ENCODE results near the gene TUBGCP6.
"Not testable (repeated sequence)": the region's sequence is repeated elsewhere in the genome, so short reads cannot be mapped to it uniquely, and the experiment has no call there.

TUBGCP6 gene

GRCh38 chr22:50278461-50278860, 33.6 kb upstream of the TUBGCP6 start:
- no peak for DNase-seq

GRCh38 chr22:50277761-50278160, 32.9 kb upstream of the TUBGCP6 start:
- no peak for DNase-seq

DNA sequence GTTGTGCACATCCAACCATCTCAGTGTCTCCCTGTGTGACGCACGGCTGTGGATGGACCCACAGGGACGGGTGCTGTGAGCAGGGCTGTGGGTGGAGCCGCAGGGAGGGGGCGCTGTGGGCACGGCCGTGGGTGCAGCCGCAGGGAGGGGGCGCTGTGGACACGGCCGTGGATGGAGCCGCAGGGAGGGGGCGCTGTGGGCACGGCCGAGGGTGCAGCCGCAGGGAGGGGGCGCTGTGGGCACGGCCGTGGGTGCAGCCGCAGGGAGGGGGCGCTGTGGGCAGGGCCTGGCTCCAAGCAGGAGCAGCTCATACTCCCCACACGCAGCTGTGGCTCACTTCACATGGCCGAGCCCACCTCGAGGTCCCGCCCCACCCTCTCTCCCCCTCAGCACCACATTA, 31.3 kb upstream of the TUBGCP6 start:
- DNase-seq, result peak; percentile 80

GRCh38 chr22:50275181-50276055, 30.6 kb upstream of the TUBGCP6 start:
- DNase-seq, result no peak

DNA sequence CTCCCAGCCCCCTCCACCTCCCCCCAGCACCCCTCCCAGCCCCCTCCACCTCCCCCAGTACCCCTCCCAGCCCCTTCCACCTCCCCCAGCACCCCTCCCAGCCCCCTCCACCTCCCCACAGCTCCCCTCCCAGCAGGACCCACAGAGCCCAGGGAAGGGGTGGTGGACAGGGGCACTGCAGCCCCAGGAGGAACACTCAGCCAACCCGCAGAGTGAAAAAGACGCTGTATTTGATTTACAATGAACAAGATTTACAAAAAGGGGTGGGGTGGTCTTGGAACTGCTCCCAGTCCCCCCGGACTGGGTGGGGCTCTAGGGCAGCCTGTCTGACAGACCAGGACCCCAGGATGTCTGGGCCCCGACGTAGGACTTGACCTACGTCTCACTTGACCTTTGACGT, 29.9 kb upstream of the TUBGCP6 start:
- no peak for DNase-seq

- DNase-seq, result peak; percentile 76
Measured at GRCh38 chr22:50274311-50274710, 29.5 kb upstream of the TUBGCP6 start.

- DNase-seq, result not testable (repeated sequence)
Measured at GRCh38 chr22:50273781-50274180, 29.0 kb upstream of the TUBGCP6 start.

DNA sequence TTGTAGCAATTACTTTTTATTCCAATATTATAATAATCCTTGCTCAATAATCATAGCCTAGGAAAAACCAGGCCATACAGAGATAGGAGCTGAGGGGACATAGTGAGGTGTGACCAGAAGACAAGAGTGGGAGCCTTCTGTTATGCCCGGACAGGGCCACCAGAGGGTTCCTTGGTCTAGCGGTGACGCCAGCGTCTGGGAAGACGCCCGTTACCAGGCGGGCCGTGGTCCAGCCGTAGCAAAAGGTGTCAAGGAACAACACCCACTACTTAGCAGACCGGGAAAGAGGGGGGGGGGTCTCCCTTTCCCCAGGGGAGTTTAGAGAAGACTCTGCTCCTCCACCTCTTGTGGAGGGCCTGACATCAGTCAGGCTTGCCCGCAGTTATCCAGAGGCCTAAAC, 28.5 kb upstream of the TUBGCP6 start:
- not testable (repeated sequence) for DNase-seq

DNA sequence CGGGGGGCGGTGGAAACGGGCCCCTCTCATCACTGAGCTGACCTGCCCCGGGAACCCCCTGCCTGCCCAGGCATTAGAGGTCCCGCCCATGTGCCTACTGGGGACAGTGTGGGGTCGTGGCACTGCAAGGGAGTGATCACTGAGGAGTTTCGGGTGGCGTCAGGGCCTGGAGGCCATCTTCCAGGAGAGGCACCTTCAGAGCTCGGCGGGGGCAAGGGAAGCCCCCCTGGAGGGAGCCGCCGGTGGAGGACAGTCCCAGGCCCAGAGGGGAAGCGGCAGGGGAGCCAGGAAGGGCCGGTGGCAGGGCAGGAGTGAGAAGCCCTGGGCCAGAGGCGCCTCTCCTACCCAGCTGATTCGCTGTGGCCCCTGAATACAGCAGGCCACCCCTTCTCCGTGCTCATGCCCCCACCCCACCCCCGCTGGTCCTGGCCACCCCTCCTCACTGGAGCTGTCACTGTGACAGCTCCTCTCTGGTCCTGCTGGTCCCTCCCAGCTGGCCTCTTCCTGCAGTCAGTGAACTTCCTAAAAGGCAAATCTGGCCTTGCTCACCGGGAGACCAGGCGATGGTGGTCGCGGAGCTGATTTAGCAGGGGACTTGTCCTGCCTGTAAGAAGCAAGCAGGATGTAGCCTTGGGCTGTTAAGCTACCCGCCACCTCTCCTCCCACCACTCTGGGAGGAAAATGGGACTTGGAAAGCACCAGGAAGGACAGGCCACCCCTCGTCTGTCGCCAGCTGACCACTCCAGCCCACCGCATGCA, 27.4 kb upstream of the TUBGCP6 start:
- no peak for DNase-seq

- peak; percentile 89 for DNase-seq
Measured at GRCh38 chr22:50271519-50271970, 26.7 kb upstream of the TUBGCP6 start.

DNA sequence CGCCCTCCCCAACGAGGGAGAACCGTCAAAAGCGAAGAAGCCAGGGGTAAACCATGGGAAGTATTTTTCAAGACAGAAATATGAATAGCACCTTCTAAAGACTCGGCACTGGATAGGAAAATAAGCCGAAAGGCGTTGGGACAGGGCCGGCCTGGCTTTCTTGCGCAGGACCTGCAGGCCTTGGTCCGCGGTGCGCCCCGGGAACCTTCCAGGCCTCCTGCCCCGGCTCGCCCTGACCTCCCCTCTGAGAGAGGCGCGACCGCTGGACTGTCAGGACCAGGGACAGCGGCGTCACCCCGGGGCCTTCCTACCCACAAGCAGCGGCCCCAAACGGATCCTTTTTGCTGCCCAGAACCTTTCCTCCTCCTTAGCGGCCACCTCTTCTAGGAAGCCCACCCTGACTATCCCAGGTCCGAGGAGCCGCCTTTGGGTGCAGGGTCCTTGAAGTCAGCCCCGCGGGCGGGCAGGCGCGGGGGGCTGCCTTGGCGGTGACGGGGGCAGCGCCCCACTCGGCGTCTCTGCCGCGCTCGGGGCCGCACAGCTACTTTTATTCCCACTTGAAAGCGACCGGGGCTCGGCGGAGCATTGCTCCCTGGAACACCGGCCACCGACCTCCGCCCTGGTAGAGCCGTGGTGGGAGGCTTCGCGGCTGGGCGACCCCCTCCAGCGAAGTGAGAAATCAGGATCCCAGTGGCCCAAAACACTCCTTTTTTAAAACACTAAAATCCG, 26.0 kb upstream of the TUBGCP6 start:
- peak; percentile 88 for DNase-seq

DNA sequence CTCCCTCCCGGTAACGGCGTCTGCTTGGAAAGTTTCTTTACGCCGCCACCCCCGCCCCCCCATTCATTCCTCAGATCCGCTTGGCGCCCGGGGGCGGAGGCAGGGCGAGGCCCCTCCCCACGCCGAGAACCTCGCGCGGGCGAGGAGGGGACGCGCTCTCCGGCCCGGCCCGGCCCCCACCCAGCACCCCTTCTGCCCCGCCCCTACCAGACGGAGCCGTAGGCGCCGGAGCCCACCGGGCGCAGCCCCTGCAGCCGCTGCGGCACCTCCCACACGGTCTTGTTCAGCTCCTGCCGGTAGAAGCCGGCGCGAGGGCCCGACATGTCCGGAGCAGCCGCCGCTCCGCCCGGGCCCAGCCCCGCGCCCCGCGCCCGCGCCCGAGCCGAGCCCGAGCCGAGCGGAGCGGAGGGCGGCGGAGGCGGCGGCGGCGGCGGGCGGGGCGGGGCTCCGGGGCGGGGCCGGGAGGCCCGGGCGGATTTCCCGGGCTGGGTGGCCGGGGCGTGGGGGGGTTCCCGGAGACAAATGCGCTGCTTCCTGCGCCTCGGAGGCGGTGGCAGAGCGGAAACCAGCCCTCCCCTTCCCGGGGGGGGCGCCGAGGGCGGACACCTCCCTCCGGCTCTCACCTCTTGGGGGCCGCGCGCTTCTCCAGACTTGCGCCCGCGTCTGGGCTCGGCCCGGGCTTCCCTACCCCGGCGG, 25.3 kb upstream of the TUBGCP6 start, which contains the start of gene MAPK11:
Gene MAPK11, minus strand, starts transcription at position 411 of the 696 bp plus-strand sequence. Its CDS starts 88 bp downstream, at position 323.
- DNase-seq, result peak; percentile 92

DNA sequence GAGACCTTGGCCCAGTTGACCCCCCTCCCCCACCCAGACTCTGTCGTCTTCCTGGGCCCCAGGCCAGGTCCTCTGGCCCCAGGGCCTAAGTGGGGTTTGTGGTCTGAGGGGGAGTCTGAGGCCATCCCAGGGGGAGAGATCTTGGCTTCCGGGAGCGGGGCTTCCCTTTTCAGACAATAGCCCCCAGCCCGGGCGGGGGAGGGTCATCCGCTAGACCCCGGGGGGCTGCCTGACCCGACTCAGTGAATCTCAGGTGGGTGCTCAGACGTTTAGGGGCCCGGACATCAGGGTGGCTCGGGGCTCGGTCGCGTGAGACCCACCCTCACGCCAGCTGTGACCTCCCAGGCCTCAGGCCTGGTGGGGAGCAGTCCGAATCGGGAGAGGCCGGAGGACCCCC, 24.7 kb upstream of the TUBGCP6 start:
- DNase-seq, result no peak

DNA sequence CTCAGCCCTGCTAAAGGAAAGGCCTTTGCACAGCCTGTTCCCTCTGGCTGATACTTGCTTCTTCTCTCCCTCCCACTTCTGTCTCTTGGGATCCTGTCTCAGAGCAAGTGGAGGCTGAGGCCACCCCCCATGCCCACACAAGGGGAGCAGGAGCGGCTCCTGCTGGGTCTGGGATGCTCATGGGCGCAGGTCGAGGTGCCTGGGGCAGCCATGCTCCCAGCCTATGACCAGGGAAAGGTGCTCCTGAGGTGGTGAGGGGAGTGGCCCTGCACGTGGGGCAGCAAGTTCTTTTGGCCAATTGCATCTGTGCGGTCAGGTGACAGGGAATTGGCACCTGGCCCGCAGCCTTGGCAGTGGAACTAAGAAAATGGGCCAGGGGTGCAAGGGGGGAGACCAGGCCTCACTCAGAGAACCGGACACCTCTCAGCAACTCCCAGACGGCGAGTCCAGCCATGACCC, 23.9 kb upstream of the TUBGCP6 start:
- no peak for DNase-seq

DNA sequence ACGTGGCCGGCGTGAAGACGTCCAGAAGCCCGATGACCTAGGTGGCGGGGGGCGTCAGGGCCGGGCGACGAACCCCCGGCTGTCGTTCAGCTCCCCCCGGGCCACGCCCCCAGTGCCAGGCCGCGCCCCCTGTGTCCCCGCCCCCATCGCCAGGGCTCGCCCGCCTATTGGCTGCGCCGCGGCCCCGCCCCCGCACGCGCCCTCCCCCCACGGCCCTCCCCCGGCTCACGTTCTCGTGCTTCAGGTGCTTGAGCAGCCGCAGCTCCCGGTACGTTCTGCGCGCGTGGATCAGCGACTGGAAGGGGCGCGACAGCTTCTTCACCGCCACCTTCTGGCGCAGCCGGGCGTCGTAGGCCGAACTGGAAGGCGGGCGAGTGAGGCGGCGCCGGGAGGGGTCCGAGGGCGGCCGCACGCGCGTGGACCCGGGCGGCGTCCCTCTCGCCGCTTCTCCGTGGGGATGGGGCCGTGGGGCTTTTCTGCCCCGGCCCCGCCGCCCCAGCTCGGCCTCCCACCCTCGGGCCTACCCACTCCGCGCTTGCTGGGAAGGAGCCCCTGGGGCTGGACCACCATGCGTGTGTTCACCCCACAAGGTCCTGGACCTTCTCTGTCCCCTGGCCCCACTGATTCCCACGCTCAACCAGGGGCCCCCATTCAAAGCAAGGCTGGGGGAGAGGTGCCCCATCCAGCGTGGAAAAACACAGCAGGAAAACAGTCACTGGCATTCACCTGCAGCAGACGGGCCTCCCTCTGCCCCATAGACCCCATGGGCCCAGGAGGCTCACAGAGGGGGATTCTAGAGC, 23.0 kb upstream of the TUBGCP6 start:
- DNase-seq, result peak; percentile 84

GRCh38 chr22:50266994-50267393, 22.2 kb upstream of the TUBGCP6 start:
- no peak for DNase-seq

- no peak for DNase-seq
Measured at GRCh38 chr22:50264946-50265669, 20.3 kb upstream of the TUBGCP6 start.

DNA sequence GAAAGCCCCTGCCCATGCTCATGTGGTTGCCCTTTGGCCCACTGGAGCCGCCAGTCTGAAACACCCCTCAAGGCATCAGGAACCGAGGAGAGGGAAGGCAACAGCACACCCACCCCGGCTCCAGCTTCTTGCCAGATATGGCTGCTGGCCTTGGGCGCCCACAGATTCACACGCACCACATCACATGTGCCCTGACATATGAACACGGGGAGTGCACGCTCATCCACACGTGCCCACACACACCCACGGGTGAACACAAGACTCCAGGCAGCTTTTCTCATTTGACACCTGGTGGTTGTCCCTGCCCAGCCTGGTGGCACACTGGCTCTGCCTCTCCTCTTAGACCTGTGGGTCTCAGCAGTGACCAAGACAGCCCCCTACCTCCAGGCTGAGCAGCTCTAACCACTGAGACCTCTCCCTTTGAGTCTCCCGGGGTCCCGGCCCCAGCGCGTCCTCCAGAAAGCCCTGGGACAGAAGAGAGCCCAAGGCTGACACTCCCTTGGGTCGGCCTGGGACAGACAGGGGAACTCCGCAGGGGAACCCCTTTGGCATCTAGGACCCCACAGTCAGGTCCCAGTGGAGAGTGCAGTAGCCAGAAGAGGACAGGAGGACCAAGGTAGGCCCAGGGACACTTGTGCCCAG, 19.4 kb upstream of the TUBGCP6 start:
- DNase-seq, result no peak

GRCh38 chr22:50262973-50263617, 18.3 kb upstream of the TUBGCP6 start:
- no peak for DNase-seq

GRCh38 chr22:50262460-50262911, 17.7 kb upstream of the TUBGCP6 start:
- no peak for DNase-seq

All from activated effector memory CD4-positive, alpha-beta T cell treated with anti-CD3 and anti-CD28 coated beads, Interleukin-2, amount 50 U/mL, for 16 hours (primary cell).